MCF 10A (cell line): ENCODE measurements around the gene CST3. TPM values are rescaled to one million over a fixed set of nuclear protein-coding genes. Genes with fewer than 3 reads are reported as not detected.
A peak's percentile ranks its signal among the peaks of the same experiment; 100 is the strongest.
"Not testable (repeated sequence)": the region's sequence is repeated elsewhere in the genome, so short reads cannot be mapped to it uniquely, and the experiment has no call there.

Experiments
- BruUV-seq: library from RNA; stranded (reverse); fragments of 400-500 nt; replicated peaks from 2 replicates; lab custom pipeline; 2021; lab: Mats Ljungman, UMichigan
- CTCF ChIA-PET: fragments of 300-600 bp; sonication (Branson Sonifier 250); formaldehyde crosslinking; extraction: SDS; loops from one replicate; lab custom pipeline; 2021; ENCODE audit warnings: antibody characterized with exemption, inconsistent platforms; lab: Yijun Ruan, JAX
- POLR2A ChIA-PET: fragments of 300-600, 350-650 bp; sonication (Branson Sonifier 250); formaldehyde crosslinking; extraction: SDS; loops from one replicate; lab custom pipeline; 2020; ENCODE audit warnings: antibody characterized with exemption, inconsistent platforms; lab: Yijun Ruan, JAX
- DNase-seq: peaks from one replicate; pipeline ENCODE4 v3.0.0-alpha.2; 2018; ENCODE audit not compliant: unreplicated experiment
- H3K27ac Mint-ChIP-seq: one replicate; pipeline ENCODE4 v1.8.0; 2022; ENCODE audit warnings: mild to moderate bottlenecking, low read depth, mixed read lengths; ENCODE audit not compliant: unreplicated experiment
- H3K27me3 Mint-ChIP-seq: one replicate; pipeline ENCODE4 v1.8.0; 2022; ENCODE audit warnings: mixed read lengths; ENCODE audit not compliant: insufficient read depth, unreplicated experiment
- H3K36me3 Mint-ChIP-seq: one replicate; pipeline ENCODE4 v1.8.0; 2022; ENCODE audit warnings: mild to moderate bottlenecking, moderate library complexity, mixed read lengths; ENCODE audit not compliant: insufficient read depth, unreplicated experiment
- H3K4me1 Mint-ChIP-seq: one replicate; pipeline ENCODE4 v1.8.0; 2022; ENCODE audit warnings: mixed read lengths; ENCODE audit not compliant: insufficient read depth, unreplicated experiment
- H3K4me3 Mint-ChIP-seq: one replicate; pipeline ENCODE4 v1.8.0; 2022; ENCODE audit warnings: mild to moderate bottlenecking, moderate library complexity, mixed read lengths; ENCODE audit not compliant: unreplicated experiment
- H3K9me3 Mint-ChIP-seq: one replicate; pipeline ENCODE4 v1.8.0; 2022; ENCODE audit warnings: mixed read lengths; ENCODE audit not compliant: unreplicated experiment
- intact Hi-C: fragments of 100-400 bp; cut with micrococcal nuclease; formaldehyde crosslinking; loops from 2 replicates; pipeline ENCODE4 v1.14.1; 2022
- total RNA-seq: library from RNA; stranded (reverse); gene quantifications from 2 replicates; pipeline ENCODE4 v1.2.3, GENCODE V29; 2022
- TF ChIP-seq, protein P1 (sequence below): fragments of 200-600 bp; IDR thresholded peaks from one replicate; pipeline ENCODE4 v1.8.0; 2022; ENCODE audit warnings: antibody characterized with exemption, mild to moderate bottlenecking; ENCODE audit not compliant: unreplicated experiment

The CST3 gene
- total RNA-seq, 1 experiment from 2014 or later = 303 TPM

DNA sequence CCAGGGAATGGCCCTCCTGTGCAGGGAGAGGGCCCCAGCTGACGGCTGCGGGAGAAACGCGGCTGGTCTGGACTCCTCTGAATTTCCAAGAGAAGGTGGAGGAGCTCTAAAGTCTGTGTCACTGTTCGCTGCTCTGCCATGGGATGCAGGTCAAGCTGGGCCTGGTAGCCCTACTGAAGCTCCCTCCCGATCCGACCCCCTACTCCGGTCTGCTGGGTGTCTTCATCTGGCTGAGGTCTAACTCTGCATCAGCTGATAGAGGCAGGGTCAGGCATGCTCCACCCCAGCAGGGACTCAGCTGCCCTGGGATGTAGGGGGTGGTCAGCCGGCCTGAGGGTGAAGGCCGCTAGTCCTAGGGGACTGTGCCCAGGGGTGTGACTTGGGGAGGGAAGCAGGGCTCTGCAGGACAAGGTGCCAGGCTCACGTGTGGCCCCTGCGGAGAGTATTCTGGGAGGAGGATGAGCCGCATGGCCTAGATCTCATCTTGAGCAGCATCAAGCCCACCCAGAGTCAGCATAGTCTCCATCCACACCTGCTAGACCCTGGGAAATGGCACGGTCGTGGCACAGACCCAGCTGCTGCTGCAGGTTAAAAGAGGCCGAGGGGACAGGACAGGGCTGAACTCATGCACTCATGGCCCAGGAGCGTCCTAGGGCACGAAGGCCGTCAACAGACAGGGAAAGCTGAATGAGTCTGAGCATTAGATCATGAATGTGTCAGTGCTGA lies 1.4 kb downstream of the CST3 start:
- H3K27ac Mint-ChIP-seq = peak overlapping the region; percentile 90
- peaks cover 27% of the 10 kb centered on the region for H3K36me3 Mint-ChIP-seq
- H3K27me3 Mint-ChIP-seq = no peaks in the 10 kb centered on the region
- BruUV-seq = TSS peak; percentile 58
- no peak for DNase-seq
- CTCF ChIA-PET = interaction anchor here (0.7 to 2.9 kb wide), 6 partner anchors 14 to 200 kb away, joined by 3 to 10 read pairs (median 4); no protein-coding TSS in a partner anchor
- H3K4me3 Mint-ChIP-seq = peak overlapping the region; percentile 91
- H3K9me3 Mint-ChIP-seq = no peaks in the 10 kb centered on the region
- intact Hi-C loops = no loop called here
- peaks cover 35% of the 10 kb centered on the region for H3K4me1 Mint-ChIP-seq
- TF ChIP-seq, protein P1, sequence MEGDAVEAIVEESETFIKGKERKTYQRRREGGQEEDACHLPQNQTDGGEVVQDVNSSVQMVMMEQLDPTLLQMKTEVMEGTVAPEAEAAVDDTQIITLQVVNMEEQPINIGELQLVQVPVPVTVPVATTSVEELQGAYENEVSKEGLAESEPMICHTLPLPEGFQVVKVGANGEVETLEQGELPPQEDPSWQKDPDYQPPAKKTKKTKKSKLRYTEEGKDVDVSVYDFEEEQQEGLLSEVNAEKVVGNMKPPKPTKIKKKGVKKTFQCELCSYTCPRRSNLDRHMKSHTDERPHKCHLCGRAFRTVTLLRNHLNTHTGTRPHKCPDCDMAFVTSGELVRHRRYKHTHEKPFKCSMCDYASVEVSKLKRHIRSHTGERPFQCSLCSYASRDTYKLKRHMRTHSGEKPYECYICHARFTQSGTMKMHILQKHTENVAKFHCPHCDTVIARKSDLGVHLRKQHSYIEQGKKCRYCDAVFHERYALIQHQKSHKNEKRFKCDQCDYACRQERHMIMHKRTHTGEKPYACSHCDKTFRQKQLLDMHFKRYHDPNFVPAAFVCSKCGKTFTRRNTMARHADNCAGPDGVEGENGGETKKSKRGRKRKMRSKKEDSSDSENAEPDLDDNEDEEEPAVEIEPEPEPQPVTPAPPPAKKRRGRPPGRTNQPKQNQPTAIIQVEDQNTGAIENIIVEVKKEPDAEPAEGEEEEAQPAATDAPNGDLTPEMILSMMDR = no peak
- POLR2A ChIA-PET = interaction anchor here (0.6 to 4.6 kb wide), 19 partner anchors 9 to 1357 kb away, joined by 3 to 89 read pairs (median 4); partner anchors contain the start of genes APMAP, GZF1 and NXT1

DNA sequence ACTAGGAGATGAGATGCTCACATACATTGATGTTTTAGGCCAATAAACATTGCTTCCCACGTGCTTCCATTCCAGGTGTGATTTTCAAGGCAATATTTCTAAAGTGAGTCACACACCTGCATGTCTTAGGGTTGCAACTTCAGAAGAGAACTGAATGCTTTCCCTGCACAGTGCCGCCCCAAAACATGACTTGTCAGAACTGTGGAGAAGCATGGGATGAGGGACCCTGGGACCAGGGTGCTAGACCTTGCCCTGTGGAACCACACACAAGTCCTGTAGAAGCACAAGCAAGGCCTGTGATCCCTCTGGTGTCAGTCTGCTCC lies 2.0 kb downstream of the CST3 start:
- H3K9me3 Mint-ChIP-seq, BruUV-seq, intact Hi-C loops, DNase-seq, H3K27me3 Mint-ChIP-seq: not testable (repeated sequence)
- peaks cover 29% of the 10 kb centered on the region for H3K36me3 Mint-ChIP-seq
- peaks cover 35% of the 10 kb centered on the region for H3K4me1 Mint-ChIP-seq
- H3K4me3 Mint-ChIP-seq = peak overlapping the region; percentile 91
- H3K27ac Mint-ChIP-seq = peak overlapping the region; percentile 90
- CTCF ChIA-PET = interaction anchor here (0.7 to 2.9 kb wide), 5 partner anchors 27 to 1313 kb away, joined by 3 to 10 read pairs (median 7); partner anchors contain the start of gene CST7
- POLR2A ChIA-PET = interaction anchor here (0.6 to 4.6 kb wide), 11 partner anchors 9 to 1474 kb away, joined by 3 to 89 read pairs (median 7); partner anchors contain the start of gene GZF1

DNA sequence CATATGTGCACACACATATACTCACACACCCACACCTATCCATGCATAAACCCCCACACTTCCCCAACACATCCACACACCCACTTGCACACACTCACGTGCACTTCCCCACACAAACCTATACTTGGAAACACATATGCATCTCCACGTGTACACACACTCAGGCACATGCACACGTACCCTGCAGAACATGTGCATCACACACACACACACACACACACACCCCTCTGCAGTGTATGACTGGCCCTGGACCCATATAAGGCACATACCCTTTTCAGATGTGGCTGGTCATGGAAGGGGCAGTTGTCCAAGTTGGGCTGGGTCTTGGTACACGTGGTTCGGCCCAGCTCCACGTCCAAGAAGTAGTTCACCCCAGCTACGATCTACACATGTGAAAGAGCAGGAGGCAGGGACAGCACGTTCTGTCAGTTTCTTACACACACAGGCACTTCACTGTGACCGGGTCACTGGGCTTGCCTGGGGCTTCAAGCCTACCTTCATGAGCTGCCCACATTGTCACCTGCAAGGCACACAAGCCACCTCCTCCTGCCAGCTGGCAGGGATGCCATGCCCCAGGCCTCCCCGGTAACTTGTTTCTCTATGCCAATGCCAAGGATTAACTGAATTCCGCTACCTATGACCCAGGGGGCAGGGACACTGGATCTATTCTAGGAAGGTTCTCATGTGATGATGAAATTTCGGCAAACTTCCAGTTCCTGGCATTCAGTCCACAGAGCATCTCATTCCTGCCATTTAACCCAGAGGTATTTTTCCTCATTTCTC lies 2.6 kb downstream of the CST3 start:
- POLR2A ChIA-PET = interaction anchor here (0.6 to 4.6 kb wide), 8 partner anchors 9 to 1474 kb away, joined by 3 to 84 read pairs (median 3); no protein-coding TSS in a partner anchor
- TF ChIP-seq, protein P1 = no peak
- intact Hi-C loops = no loop called here
- BruUV-seq = no TSS peak
- H3K27ac Mint-ChIP-seq = peak overlapping the region; percentile 64
- H3K36me3 Mint-ChIP-seq = peaks cover 29% of the 10 kb centered on the region
- no peaks in the 10 kb centered on the region for H3K9me3 Mint-ChIP-seq
- peak overlapping the region; percentile 91 for H3K4me3 Mint-ChIP-seq
- CTCF ChIA-PET = interaction anchor here (0.7 to 2.9 kb wide), 3 partner anchors 33 to 1314 kb away, joined by 3 to 10 read pairs (median 7); partner anchors contain the start of gene CST7
- H3K4me1 Mint-ChIP-seq = peaks cover 35% of the 10 kb centered on the region
- peak; percentile 90 for DNase-seq
- H3K27me3 Mint-ChIP-seq = no peaks in the 10 kb centered on the region

DNA sequence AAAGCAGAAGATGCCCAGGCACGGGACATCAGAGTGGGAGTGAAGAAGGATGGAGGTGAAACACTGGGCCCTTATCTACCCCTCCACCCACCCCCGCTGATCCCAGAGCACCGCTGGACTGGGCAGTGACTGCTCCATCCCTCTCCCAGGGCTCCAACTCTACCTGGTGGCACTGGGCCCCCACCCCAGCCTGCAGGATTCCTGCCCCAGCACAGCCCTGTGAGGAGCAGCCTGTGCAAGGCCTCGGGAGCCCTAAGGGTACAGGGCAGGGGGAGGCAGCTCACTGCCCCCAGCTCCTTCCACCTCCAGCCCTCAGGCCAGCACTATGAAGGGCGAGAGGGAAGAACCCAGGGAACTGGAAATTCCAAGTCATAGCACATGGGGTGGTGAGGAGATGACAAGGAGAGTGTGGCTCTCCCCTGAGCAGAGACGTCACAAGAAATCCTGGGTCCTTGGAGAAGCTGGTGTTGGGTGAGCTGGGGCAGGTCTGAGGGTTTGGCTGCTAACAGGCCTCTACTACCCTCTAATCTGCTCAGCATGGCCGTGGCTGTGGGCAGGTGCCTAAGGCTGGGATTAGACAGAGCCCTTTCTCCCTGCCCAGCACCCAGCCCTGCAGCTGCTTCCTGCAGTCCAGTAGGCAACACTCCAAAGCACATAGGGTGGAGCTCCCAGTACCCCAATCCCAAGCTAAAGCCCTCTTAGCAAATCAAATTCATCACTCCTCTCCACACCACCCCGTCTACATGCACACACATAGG lies 3.5 kb downstream of the CST3 start:
- Mint-ChIP-seq H3K36me3 (peaks cover 36% of the 10 kb centered on the region), H3K9me3 (no peaks in the 10 kb centered on the region), H3K4me3 (peak overlapping the region; percentile 91), H3K4me1 (peaks cover 34% of the 10 kb centered on the region), H3K27me3 (no peaks in the 10 kb centered on the region), H3K27ac (peak overlapping the region; percentile 64)
- ChIA-PET CTCF (interaction anchor here (1.5 to 2.9 kb wide), 2 partner anchors 27 to 34 kb away, joined by 4 to 10 read pairs; no protein-coding TSS in a partner anchor), POLR2A (interaction anchor here (1.1 to 1.6 kb wide), 3 partner anchors 8 to 213 kb away, joined by 3 to 10 read pairs (median 3); partner anchors contain the start of gene NAPB)
- no peak for DNase-seq
- intact Hi-C loops = no loop called here
- no TSS peak for BruUV-seq
- TF ChIP-seq, protein P1 = no peak
